ENCODE data around the gene ERMAP. TPM values are rescaled to one million over a fixed set of nuclear protein-coding genes. Genes with fewer than 3 reads are reported as not detected.

ERMAP gene
- total RNA-seq, 4 donors from 2014 or later: 11.2 to 15.3 (median 13.6) TPM

DNA sequence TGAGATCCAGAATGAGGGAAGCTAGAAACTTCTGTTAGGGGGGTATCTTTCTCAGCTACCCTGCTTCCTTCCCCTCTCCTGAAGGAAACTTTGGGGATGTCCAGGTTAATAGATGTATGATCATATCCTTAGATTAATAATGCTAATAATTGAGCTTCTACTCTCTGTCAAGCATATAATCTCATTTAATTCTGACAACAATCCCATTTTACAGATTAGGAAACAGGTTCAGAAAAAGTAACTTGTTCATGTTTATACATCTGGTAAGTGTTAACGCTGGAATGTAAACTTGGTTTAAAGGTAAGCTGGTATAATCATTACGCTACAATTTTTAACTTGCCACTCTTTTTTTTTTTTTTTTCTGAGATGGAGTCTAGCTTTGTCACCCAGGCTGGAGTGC, 33.8 kb upstream of the ERMAP start:
- no peak for TF ChIP-seq POLR2A (IDR thresholded peaks at IDR 0.05)
- Histone ChIP-seq H3K36me3 (peaks cover 0 to 24% (median 3%) of the 10 kb centered on the region in 3 donors), H3K9me3 (no peaks in the 10 kb centered on the region), H3K4me1 (peaks cover 0 to 13% (median 0%) of the 10 kb centered on the region in 4 donors), H3K4me3 (no peak overlapping the region), H3K27ac (no peak overlapping the region), H3K27me3 (no peaks in the 10 kb centered on the region)
- no peak for DNase-seq

DNA sequence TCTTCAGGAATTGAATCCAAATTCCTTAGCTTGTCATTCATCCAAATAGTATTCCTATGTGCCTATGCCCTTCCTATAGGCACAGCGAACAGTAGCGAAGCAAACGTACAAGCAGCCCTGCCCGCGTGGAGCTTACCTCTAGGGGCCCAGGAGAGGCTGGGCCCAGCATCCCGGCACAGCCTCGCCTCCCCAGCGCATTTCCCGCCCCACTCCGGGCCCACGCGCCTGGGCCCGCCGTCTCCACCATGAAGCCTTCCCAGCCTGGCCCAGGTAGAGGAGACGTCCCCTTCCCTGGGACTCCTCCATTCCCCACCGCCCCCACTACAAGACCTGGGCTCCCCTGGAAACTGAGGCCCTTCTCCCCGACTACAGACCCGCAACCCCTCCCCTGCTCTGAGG, 32.4 kb upstream of the ERMAP start:
- peaks cover 0 to 13% (median 0%) of the 10 kb centered on the region in 4 donors for H3K4me1 ChIP-seq
- peak overlapping the region in 1 of 4 donors; percentile 41 for H3K4me3 ChIP-seq
- H3K9me3 ChIP-seq: no peaks in the 10 kb centered on the region
- no peaks in the 10 kb centered on the region for H3K27me3 ChIP-seq
- TF ChIP-seq POLR2A (IDR thresholded peaks at IDR 0.05): no peak
- TF ChIP-seq CTCF (IDR thresholded peaks at IDR 0.05): no peak
- H3K27ac ChIP-seq: no peak overlapping the region
- DNase-seq: no peak
- peaks cover 0 to 18% (median 3%) of the 10 kb centered on the region in 3 donors for H3K36me3 ChIP-seq

- Histone ChIP-seq H3K36me3 (peaks cover 0 to 18% (median 3%) of the 10 kb centered on the region in 3 donors), H3K4me1 (peaks cover 0 to 13% (median 0%) of the 10 kb centered on the region in 4 donors), H3K4me3 (peak within 1 kb of the TSS; percentile 15 to 49 (median 44)), H3K27me3 (no peaks in the 10 kb centered on the region), H3K27ac (peak within 1 kb of the TSS in 1 of 4 donors; percentile 12), H3K9me3 (no peaks in the 10 kb centered on the region)
- TF ChIP-seq POLR2A (IDR thresholded peaks at IDR 0.05) (no peak), CTCF (IDR thresholded peaks at IDR 0.05) (no peak)
- peak; percentile 20 to 55 (median 54) for DNase-seq
Observed at GRCh38 chr1:42784946-42785693, 31.8 kb upstream of the ERMAP start, which contains the start of gene TMEM269. TMEM269 (plus strand) TSS chr1:42784991; CDS start chr1:42789894, 4,903 bp downstream.

DNA sequence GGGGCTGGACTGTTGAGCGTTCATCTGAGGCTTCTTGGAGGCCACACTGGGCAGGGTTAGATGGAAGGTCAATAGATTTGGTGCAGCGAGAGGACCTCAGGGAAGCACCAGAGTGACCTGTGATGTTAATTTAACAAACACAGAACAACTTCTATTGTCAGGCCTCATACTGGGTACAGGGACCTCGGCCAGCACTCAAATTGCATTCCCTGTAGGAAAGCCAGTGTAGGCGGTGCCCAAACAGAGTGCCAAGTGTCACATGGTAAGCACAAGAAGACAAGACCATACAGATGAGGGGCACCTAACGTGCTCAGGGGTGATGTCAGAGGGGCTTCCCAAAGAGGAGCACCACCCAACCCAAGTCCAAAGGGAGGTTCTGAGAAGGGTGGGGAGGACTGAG, 30.8 kb upstream of the ERMAP start:
- Histone ChIP-seq H3K36me3 (peaks cover 0 to 9% (median 0%) of the 10 kb centered on the region in 3 donors), H3K9me3 (no peaks in the 10 kb centered on the region), H3K27me3 (no peaks in the 10 kb centered on the region), H3K27ac (no peak overlapping the region), H3K4me3 (no peak overlapping the region), H3K4me1 (peaks cover 0 to 13% (median 0%) of the 10 kb centered on the region in 4 donors)
- no peak for DNase-seq
- no peak for TF ChIP-seq CTCF (IDR thresholded peaks at IDR 0.05)
- no peak for TF ChIP-seq POLR2A (IDR thresholded peaks at IDR 0.05)

- Histone ChIP-seq H3K27ac (no peak overlapping the region), H3K9me3 (no peaks in the 10 kb centered on the region), H3K36me3 (no peaks in the 10 kb centered on the region), H3K4me1 (peaks cover 0 to 13% (median 0%) of the 10 kb centered on the region in 4 donors), H3K27me3 (no peaks in the 10 kb centered on the region), H3K4me3 (no peak overlapping the region)
- no peak for TF ChIP-seq POLR2A (IDR thresholded peaks at IDR 0.05)
- no peak for TF ChIP-seq CTCF (IDR thresholded peaks at IDR 0.05)
- DNase-seq: no peak
Observed at GRCh38 chr1:42788021-42788420, 28.9 kb upstream of the ERMAP start.

- H3K9me3 ChIP-seq: no peaks in the 10 kb centered on the region
- DNase-seq: no peak
- no peaks in the 10 kb centered on the region for H3K36me3 ChIP-seq
- H3K27ac ChIP-seq: no peak overlapping the region
- H3K4me3 ChIP-seq: no peak overlapping the region
- no peaks in the 10 kb centered on the region for H3K27me3 ChIP-seq
- no peaks in the 10 kb centered on the region for H3K4me1 ChIP-seq
- TF ChIP-seq CTCF (IDR thresholded peaks at IDR 0.05) (no peak), POLR2A (IDR thresholded peaks at IDR 0.05) (no peak)
Observed at GRCh38 chr1:42793824-42794223, 23.1 kb upstream of the ERMAP start.

Data from Peyer's patch (tissue), 4 donors.